HepG2 (cell line): ENCODE results near the gene CYP2W1.

Experiments used
- CTCF ChIP-seq: sonication (generic); formaldehyde crosslinking; IDR thresholded peaks from 2 replicates; pipeline ENCODE4 v1.5.0; 2020; ENCODE audit warnings: mild to moderate bottlenecking, missing genetic modification reagents, moderate library complexity
- ETS1 ChIP-seq: sonication (generic); formaldehyde crosslinking; IDR thresholded peaks from 2 replicates; pipeline ENCODE4 v1.4.0; 2020; ENCODE audit warnings: missing genetic modification reagents
- MLX ChIP-seq: IDR thresholded peaks from 2 replicates; pipeline ENCODE4 v1.6.1; 2016
- MTERF4 ChIP-seq: sonication (generic); formaldehyde crosslinking; IDR thresholded peaks from 2 replicates; pipeline ENCODE4 v1.8.0; 2023; ENCODE audit warnings: mild to moderate bottlenecking, missing genetic modification reagents
- POLR2AphosphoS5 ChIP-seq: IDR thresholded peaks from 2 replicates; pipeline ENCODE4 v1.6.1; 2012; ENCODE audit warnings: low read depth, low read length
- TCF7 ChIP-seq: sonication (generic); IDR thresholded peaks from 2 replicates; pipeline ENCODE4 v1.6.1; 2016; ENCODE audit warnings: antibody characterized with exemption, low read depth
- ZNF432 ChIP-seq: sonication (generic); formaldehyde crosslinking; IDR thresholded peaks from 2 replicates; pipeline ENCODE4 v1.5.0; 2020; ENCODE audit warnings: missing genetic modification reagents, mild to moderate bottlenecking, borderline replicate concordance
- ZNF781 ChIP-seq: sonication (generic); formaldehyde crosslinking; IDR thresholded peaks from 2 replicates; pipeline ENCODE4 v1.5.1; 2020; ENCODE audit warnings: borderline replicate concordance, mild to moderate bottlenecking, missing genetic modification reagents; ENCODE audit errors: not compliant biosample characterization

GRCh38 chr7:995571-995970 lies 12.6 kb downstream of the CYP2W1 start:
- TF ChIP-seq TCF7, result no peak
- TF ChIP-seq POLR2AphosphoS5, result no peak
- TF ChIP-seq CTCF (CRISPR knock-in tag), result no peak
- TF ChIP-seq MTERF4 (CRISPR knock-in tag), result no peak
- no peak for TF ChIP-seq MLX
- no peak for TF ChIP-seq ETS1 (CRISPR knock-in tag)
- no peak for TF ChIP-seq ZNF432 (CRISPR knock-in tag)
- TF ChIP-seq ZNF781 (CRISPR knock-in tag), result no peak
